Measurements from ENCODE around the gene PPP1CA.

DNA sequence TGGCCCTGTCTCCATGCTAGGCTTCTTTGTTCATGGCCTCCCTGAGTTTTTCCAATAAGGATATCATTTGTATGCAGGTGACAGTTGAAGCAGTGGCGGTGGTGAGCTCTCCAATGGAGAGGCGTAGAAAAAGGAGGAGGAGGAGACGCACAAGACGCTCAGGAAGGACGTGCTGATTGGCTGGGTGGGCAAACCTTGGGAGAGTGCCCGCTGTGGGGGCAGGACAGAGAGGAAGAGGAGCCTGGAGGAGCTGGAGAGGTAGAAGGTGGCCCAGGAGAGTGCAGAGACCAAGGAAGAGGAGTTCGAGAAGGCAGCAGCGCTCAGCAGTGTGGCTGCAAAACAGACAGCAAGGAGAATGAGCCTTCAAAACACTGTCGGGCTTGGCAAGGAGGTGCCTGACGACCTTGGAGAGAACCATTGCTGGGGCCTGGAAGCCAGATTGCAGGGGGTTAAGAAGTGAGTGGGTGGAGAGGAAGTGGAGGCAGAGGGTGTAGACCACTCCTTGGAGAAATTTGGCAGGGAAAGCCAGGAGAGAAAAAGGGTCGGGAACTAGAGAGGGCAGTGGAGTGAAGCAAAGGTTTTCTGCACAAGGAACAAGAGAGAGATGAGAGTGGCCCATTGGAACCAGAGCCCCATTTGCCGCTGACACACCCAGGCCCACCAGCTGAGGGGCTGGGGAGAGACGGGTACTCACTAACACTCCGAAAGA lies 35.8 kb downstream of the PPP1CA start:
- TF ChIP-seq EZH2phosphoT487 (IDR thresholded peaks at IDR 0.05; ENCODE audit: borderline replicate concordance, low read length) (no peak), EZH2 (IDR thresholded peaks at IDR 0.05; ENCODE audit: low read length, unreplicated experiment) (no peak)
- TF ChIP-seq, protein P1, sequence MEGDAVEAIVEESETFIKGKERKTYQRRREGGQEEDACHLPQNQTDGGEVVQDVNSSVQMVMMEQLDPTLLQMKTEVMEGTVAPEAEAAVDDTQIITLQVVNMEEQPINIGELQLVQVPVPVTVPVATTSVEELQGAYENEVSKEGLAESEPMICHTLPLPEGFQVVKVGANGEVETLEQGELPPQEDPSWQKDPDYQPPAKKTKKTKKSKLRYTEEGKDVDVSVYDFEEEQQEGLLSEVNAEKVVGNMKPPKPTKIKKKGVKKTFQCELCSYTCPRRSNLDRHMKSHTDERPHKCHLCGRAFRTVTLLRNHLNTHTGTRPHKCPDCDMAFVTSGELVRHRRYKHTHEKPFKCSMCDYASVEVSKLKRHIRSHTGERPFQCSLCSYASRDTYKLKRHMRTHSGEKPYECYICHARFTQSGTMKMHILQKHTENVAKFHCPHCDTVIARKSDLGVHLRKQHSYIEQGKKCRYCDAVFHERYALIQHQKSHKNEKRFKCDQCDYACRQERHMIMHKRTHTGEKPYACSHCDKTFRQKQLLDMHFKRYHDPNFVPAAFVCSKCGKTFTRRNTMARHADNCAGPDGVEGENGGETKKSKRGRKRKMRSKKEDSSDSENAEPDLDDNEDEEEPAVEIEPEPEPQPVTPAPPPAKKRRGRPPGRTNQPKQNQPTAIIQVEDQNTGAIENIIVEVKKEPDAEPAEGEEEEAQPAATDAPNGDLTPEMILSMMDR (conservative IDR thresholded peaks at IDR 0.05; ENCODE audit: low read depth, low read length) = no peak
